GM12878 (cell line): ENCODE results near the gene TEX261. TPM values are rescaled to one million over a fixed set of nuclear protein-coding genes. Genes with fewer than 3 reads are reported as not detected.

Experiments used
- ATAC-seq: fragments of 200-7000 bp; cut with Tn5 transposase; 3 replicates; pipeline ENCODE4 v1.9.1; 2020; ENCODE audit warnings: mild to moderate bottlenecking, moderate library complexity
- BruUV-seq: library from RNA; stranded (reverse); fragments of 400-500 nt; replicated peaks from 2 replicates; lab custom pipeline; 2021; lab: Mats Ljungman, UMichigan
- CTCF ChIA-PET: fragments of 300-600 bp; sonication (Branson Sonifier 250); formaldehyde crosslinking; extraction: SDS; loops from one replicate; lab custom pipeline; 2021; ENCODE audit warnings: inconsistent platforms; lab: Yijun Ruan, JAX
- POLR2A ChIA-PET: fragments of 350-600 bp; formaldehyde crosslinking; extraction: SDS; loops from one replicate; lab custom pipeline; 2021; ENCODE audit warnings: inconsistent platforms; lab: Charles Lee
- RAD21 ChIA-PET: fragments of 300-600 bp; sonication (Branson Sonifier 250); formaldehyde crosslinking; loops from one replicate; lab custom pipeline; 2023; ENCODE audit warnings: antibody characterized with exemption; ENCODE audit not compliant: unreplicated experiment; lab: Charles Lee
- SMC1A ChIA-PET: fragments of 300-600 bp; sonication (Branson Sonifier 250); formaldehyde crosslinking; loops from one replicate; lab custom pipeline; 2023; ENCODE audit not compliant: unreplicated experiment, uncharacterized antibody; lab: Charles Lee
- DNase-seq: peaks from one replicate; pipeline ENCODE4 v3.0.0-alpha.2; 2011; ENCODE audit warnings: low read depth, low spot score
- FAIRE-seq: peaks from 3 replicates; lab custom pipeline; 2011; peaks lifted over from hg19 to GRCh38; lab: Jason Lieb, UNC
- H2AFZ ChIP-seq: 2 replicates; pipeline ENCODE4 v1.6.0; 2011; ENCODE audit warnings: low read depth, low read length, control low read depth; ENCODE audit not compliant: control insufficient read depth
- H3K27ac ChIP-seq: 2 replicates; pipeline ENCODE4 v1.5.1; 2011; ENCODE audit warnings: control low read depth; ENCODE audit not compliant: control insufficient read depth, insufficient read depth
- H3K27me3 ChIP-seq, 2 experiments: replicated peaks in 1 of 2; 2 replicates each; pipeline versions ENCODE4 v1.6.0 to v1.6.1; 2011; ENCODE audit warnings: low read length in 1 of 2; ENCODE audit not compliant: control insufficient read depth in 2 of 2, insufficient read depth in 2 of 2
- H3K36me3 ChIP-seq, 2 experiments: 2 replicates each; pipeline ENCODE4 v1.5.1; 2011; ENCODE audit warnings: low read length in 1 of 2; ENCODE audit not compliant: control insufficient read depth in 2 of 2, insufficient read depth in 2 of 2
- H3K4me1 ChIP-seq: 2 replicates; pipeline ENCODE4 v1.6.1; 2011; ENCODE audit warnings: mild to moderate bottlenecking, low read length, moderate library complexity, mixed read lengths; ENCODE audit not compliant: control insufficient read depth, insufficient read depth
- H3K4me2 ChIP-seq: 2 replicates; pipeline ENCODE4 v1.6.0; 2011; ENCODE audit warnings: control low read depth; ENCODE audit not compliant: control insufficient read depth, insufficient read depth
- H3K4me3 ChIP-seq: fragments of 200-600 bp; sonication (generic); 2 replicates; pipeline ENCODE4 v1.5.1; 2016
- H3K79me2 ChIP-seq: 2 replicates; pipeline ENCODE4 v1.6.0; 2011; ENCODE audit warnings: low read length; ENCODE audit not compliant: control insufficient read depth, insufficient read depth
- H3K9ac ChIP-seq: 2 replicates; pipeline ENCODE4 v1.8.0; 2011; ENCODE audit warnings: low read length, control low read depth, mixed read lengths; ENCODE audit not compliant: control insufficient read depth, insufficient read depth
- H3K9me3 ChIP-seq: replicated peaks from 3 replicates; pipeline ENCODE4 v1.5.1; 2011; ENCODE audit warnings: mild to moderate bottlenecking, low read length; ENCODE audit not compliant: control insufficient read depth, insufficient read depth
- H4K20me1 ChIP-seq: 2 replicates; pipeline ENCODE4 v1.6.0; 2011; ENCODE audit not compliant: control insufficient read depth, insufficient read depth
- CHD4 ChIP-seq: fragments of 200-600 bp; sonication (generic); IDR thresholded peaks from 2 replicates; pipeline ENCODE4 v1.6.1; 2016; ENCODE audit warnings: mild to moderate bottlenecking
- FOS ChIP-seq: IDR thresholded peaks from 3 replicates; pipeline ENCODE4 v1.6.1; 2011; ENCODE audit warnings: borderline replicate concordance; ENCODE audit not compliant: insufficient read length; ENCODE audit errors: extremely low read depth
- FOXM1 ChIP-seq: IDR thresholded peaks from 2 replicates; pipeline ENCODE4 v1.6.1; 2012; ENCODE audit warnings: low read depth, mild to moderate bottlenecking, inconsistent platforms, low read length, moderate library complexity
- GABPA ChIP-seq: IDR thresholded peaks from 2 replicates; pipeline ENCODE4 v1.6.1; 2014; ENCODE audit warnings: antibody characterized with exemption, low read depth, mild to moderate bottlenecking, inconsistent platforms
- RAD21 ChIP-seq: IDR thresholded peaks from 2 replicates; pipeline ENCODE4 v1.6.1; 2011; ENCODE audit warnings: mild to moderate bottlenecking, low read depth, low read length, moderate library complexity; ENCODE audit not compliant: insufficient read depth
- SP1 ChIP-seq: IDR thresholded peaks from one replicate; pipeline ENCODE4 v1.6.1; 2011; ENCODE audit warnings: low read depth, low read length
- ZNF207 ChIP-seq: fragments of 450-650 bp; IDR thresholded peaks from 2 replicates; pipeline ENCODE4 v1.6.1; 2014; ENCODE audit warnings: antibody characterized with exemption, mild to moderate bottlenecking, borderline replicate concordance
- WGBS: methylation state at CpG from one replicate; pipeline ENCODE4 v1.1.6; 2016; ENCODE audit warnings: low lambda C conversion rate; ENCODE audit not compliant: insufficient replicate concordance, insufficient coverage; ENCODE audit errors: missing lambda C conversion rate; 5-methylcytosine and 5-hydroxymethylcytosine counted together
- in situ Hi-C: fragments of 300-500 bp; cut with MboI; formaldehyde crosslinking; loops from 9 replicates; pipeline ENCODE4 v1.14.3; 2018; ENCODE audit warnings: mixed read lengths
- intact Hi-C: fragments of 100-400 bp; cut with micrococcal nuclease; formaldehyde crosslinking; loops from one replicate; pipeline ENCODE4 v1.14.2; 2022; ENCODE audit not compliant: unreplicated experiment
- polyA plus RNA-seq, 11 experiments: library from polyadenylated mRNA; depleted of rRNA in 4 of 11; unstranded in 6 of 11; stranded (reverse) in 5 of 11; fragments of >200 nt; fragmentation: Nextera tagmentation in 4 of 11; fragmentation: Illumina TruSeq in 1 of 11; extraction: Ambion mirVana in 4 of 11; extraction: Trizol in 1 of 11; gene quantifications; 1 replicate in 1 of 11; 2 replicates in 10 of 11; pipeline versions ENCODE4 v1.2.1 to v1.2.3, GENCODE V29; 2011 to 2016; ENCODE audit warnings: inconsistent platforms in 2 of 11, missing spikeins in 2 of 11, low read depth in 1 of 11
- total RNA-seq, 4 experiments: library from RNA; depleted of rRNA in 3 of 4; stranded (reverse); fragments of >200 nt in 3 of 4; fragmentation: Illumina TruSeq in 1 of 4; extraction: Trizol in 1 of 4; gene quantifications; 2 replicates each; pipeline versions ENCODE4 v1.2.1 to v1.2.3, GENCODE V29; 2013 to 2021
- TF ChIP-seq, protein P1 (sequence below), 3 experiments: IDR thresholded peaks in 2 of 3; conservative IDR thresholded peaks in 1 of 3; 2 replicates each; pipeline ENCODE4 v1.5.1; 2011; ENCODE audit warnings: low read depth in 3 of 3, low read length in 3 of 3, mild to moderate bottlenecking in 3 of 3, control low read depth in 2 of 3, moderate library complexity in 2 of 3, inconsistent platforms in 1 of 3, mixed read lengths in 1 of 3; ENCODE audit not compliant: control insufficient read depth in 2 of 3, insufficient read depth in 1 of 3; ENCODE audit errors: extremely low read depth in 1 of 3
- TF ChIP-seq, protein P2 (sequence below): IDR thresholded peaks from 2 replicates; pipeline ENCODE4 v1.6.1; 2011; ENCODE audit warnings: borderline replicate concordance, low read depth, mild to moderate bottlenecking, moderate library complexity, low read length; ENCODE audit not compliant: insufficient read depth, poor library complexity, severe bottlenecking

The TEX261 gene
- total and polyA plus RNA-seq, 10 of the 15 experiments (the other 5 are each of a cell fraction or from before 2014, with no cell fraction given): 5.5 to 75.6 (median 40.3) TPM

DNA sequence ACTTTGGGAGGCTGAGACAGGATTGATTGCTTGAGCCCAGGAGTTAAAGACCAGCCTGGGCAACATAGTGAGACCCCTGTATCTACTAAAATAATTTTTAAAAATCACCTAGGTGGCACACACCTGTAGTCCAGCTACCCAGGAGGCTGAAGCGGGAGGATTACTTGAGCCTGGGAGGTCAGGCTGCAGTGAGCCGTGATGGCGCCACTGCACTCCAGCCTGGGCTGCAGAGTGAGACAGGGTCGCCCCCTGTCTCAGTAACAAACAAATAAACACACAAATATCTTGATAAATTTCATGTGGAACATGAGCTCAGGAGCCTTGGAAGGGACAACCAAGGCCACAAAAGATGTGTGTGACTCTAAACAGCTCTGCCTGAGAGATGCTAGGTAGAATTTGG, 28.0 kb downstream of the TEX261 start:
- H4K20me1 ChIP-seq: no peaks in the 10 kb centered on the region
- CTCF ChIA-PET: interaction anchor here (0.7 to 6.7 kb wide), 11 partner anchors 9 to 544 kb away, joined by 3 to 72 read pairs (median 4); partner anchors contain the start of gene ANKRD53
- H3K4me1 ChIP-seq: no peaks in the 10 kb centered on the region
- no TSS peak for BruUV-seq
- no peak overlapping the region for H3K27ac ChIP-seq
- no peaks in the 10 kb centered on the region for H3K36me3 ChIP-seq
- FAIRE-seq (no peak), DNase-seq (no peak), ATAC-seq (no peak)
- H3K79me2 ChIP-seq: no peaks in the 10 kb centered on the region
- H3K9me3 ChIP-seq: no peaks in the 10 kb centered on the region
- H3K27me3 ChIP-seq: peaks cover 0 to 3% of the 10 kb centered on the region in 2 experiments; a peak in 1 of 4 replicates
- RAD21 ChIA-PET: interaction anchor here (0.6 to 0.9 kb wide), 2 partner anchors 10 to 396 kb away, joined by 3 to 4 read pairs; no protein-coding TSS in a partner anchor
- no peak overlapping the region for H3K4me3 ChIP-seq
- no peak overlapping the region for H2AFZ ChIP-seq
- WGBS: 57% methylated on average over 4 of the region's 4 CpGs
- H3K9ac ChIP-seq: no peak overlapping the region
- no peak overlapping the region for H3K4me2 ChIP-seq
- SMC1A ChIA-PET: interaction anchor here (0.9 to 2.2 kb wide), 3 partner anchors 18 to 90 kb away, joined by 3 to 5 read pairs (median 5); no protein-coding TSS in a partner anchor
- in situ Hi-C loops: no loop called here
- TF ChIP-seq ZNF207: no peak
- TF ChIP-seq CHD4: no peak
- TF ChIP-seq, protein P1, sequence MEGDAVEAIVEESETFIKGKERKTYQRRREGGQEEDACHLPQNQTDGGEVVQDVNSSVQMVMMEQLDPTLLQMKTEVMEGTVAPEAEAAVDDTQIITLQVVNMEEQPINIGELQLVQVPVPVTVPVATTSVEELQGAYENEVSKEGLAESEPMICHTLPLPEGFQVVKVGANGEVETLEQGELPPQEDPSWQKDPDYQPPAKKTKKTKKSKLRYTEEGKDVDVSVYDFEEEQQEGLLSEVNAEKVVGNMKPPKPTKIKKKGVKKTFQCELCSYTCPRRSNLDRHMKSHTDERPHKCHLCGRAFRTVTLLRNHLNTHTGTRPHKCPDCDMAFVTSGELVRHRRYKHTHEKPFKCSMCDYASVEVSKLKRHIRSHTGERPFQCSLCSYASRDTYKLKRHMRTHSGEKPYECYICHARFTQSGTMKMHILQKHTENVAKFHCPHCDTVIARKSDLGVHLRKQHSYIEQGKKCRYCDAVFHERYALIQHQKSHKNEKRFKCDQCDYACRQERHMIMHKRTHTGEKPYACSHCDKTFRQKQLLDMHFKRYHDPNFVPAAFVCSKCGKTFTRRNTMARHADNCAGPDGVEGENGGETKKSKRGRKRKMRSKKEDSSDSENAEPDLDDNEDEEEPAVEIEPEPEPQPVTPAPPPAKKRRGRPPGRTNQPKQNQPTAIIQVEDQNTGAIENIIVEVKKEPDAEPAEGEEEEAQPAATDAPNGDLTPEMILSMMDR (IDR thresholded peaks at IDR 0.05 in 2 of 3, conservative IDR thresholded peaks at IDR 0.05 in 1 of 3; ENCODE audit: control insufficient read depth in 2 of 3, extremely low read depth in 1 of 3, insufficient read depth in 1 of 3, low read depth in 3 of 3, low read length in 3 of 3): no peak
- intact Hi-C loops: no loop called here
- POLR2A ChIA-PET: interaction anchor here (0.7 kb wide), 1 partner anchor 108 kb away, joined by 4 read pairs; no protein-coding TSS in a partner anchor

DNA sequence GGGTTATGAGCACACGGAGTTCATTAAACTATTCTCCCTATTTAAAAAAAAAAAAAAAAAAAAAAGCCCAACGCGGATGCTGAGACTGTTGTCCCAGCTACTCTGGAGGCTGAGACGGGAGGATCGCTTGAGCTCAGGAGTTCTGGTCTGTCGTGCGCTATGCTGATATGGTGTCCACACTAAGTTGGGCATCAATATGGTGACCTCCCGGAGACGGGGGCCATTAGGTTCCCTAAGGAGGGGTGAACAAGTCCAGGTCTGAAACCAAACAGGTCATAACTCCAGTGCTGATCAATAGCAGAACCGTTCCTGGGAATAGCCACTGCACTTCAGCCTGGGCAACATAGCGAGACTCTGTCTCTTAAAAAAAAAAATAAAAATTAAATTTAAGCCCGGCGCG, 29.2 kb downstream of the TEX261 start:
- CTCF ChIA-PET: interaction anchor here (0.6 to 6.7 kb wide), 12 partner anchors 10 to 545 kb away, joined by 3 to 72 read pairs (median 6); partner anchors contain the start of gene ANKRD53
- Histone ChIP-seq H3K4me2 (no peak overlapping the region), H3K27ac (no peak overlapping the region), H3K79me2 (no peaks in the 10 kb centered on the region), H3K9ac (no peak overlapping the region), H3K4me3 (peak overlapping the region; percentile 74; the same call in 1 of the 2 replicates), H3K4me1 (no peaks in the 10 kb centered on the region), H3K27me3 (peaks cover 0 to 3% of the 10 kb centered on the region in 2 experiments; a peak in 1 of 4 replicates), H3K9me3 (no peaks in the 10 kb centered on the region), H3K36me3 (no peaks in the 10 kb centered on the region), H4K20me1 (no peaks in the 10 kb centered on the region), H2AFZ (peak overlapping the region; percentile 80; the same call in 1 of the 2 replicates)
- BruUV-seq: no TSS peak
- SMC1A ChIA-PET: interaction anchor here (0.6 to 2.3 kb wide), 5 partner anchors 12 to 170 kb away, joined by 3 to 9 read pairs (median 5); no protein-coding TSS in a partner anchor
- DNase-seq (no peak), ATAC-seq (no peak), FAIRE-seq (no peak)
- RAD21 ChIA-PET: interaction anchor here (0.6 kb wide), 1 partner anchor 105 kb away, joined by 3 read pairs; no protein-coding TSS in a partner anchor
- POLR2A ChIA-PET: interaction anchor here (0.6 kb wide), 1 partner anchor 464 kb away, joined by 3 read pairs; no protein-coding TSS in a partner anchor
- intact Hi-C loops (no loop called here), in situ Hi-C loops (no loop called here)
- 68% methylated on average over 13 of the region's 14 CpGs for WGBS
- TF ChIP-seq, protein P1 (IDR thresholded peaks at IDR 0.05 in 2 of 3, conservative IDR thresholded peaks at IDR 0.05 in 1 of 3; ENCODE audit: control insufficient read depth in 2 of 3, extremely low read depth in 1 of 3, insufficient read depth in 1 of 3, low read depth in 3 of 3, low read length in 3 of 3): no peak
- TF ChIP-seq, protein P2, sequence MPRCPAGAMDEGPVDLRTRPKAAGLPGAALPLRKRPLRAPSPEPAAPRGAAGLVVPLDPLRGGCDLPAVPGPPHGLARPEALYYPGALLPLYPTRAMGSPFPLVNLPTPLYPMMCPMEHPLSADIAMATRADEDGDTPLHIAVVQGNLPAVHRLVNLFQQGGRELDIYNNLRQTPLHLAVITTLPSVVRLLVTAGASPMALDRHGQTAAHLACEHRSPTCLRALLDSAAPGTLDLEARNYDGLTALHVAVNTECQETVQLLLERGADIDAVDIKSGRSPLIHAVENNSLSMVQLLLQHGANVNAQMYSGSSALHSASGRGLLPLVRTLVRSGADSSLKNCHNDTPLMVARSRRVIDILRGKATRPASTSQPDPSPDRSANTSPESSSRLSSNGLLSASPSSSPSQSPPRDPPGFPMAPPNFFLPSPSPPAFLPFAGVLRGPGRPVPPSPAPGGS: no peak
- no peak for TF ChIP-seq FOXM1
- no peak for TF ChIP-seq FOS
- TF ChIP-seq RAD21: no peak
- TF ChIP-seq SP1: no peak
- no peak for TF ChIP-seq GABPA
